Fibroblast of skin of back (primary cell): ENCODE data around the gene ATP6V1B1. TPM values are rescaled to one million over a fixed set of nuclear protein-coding genes. Genes with fewer than 3 reads are reported as not detected.

Experiments used
- DNase-seq: peaks from one replicate; pipeline ENCODE4 v3.0.0-alpha.2; 2013
- polyA plus RNA-seq, 2 experiments: library from polyadenylated mRNA; unstranded; fragments of 120-200 nt; gene quantifications; one replicate each; pipeline ENCODE4 v1.2.1, GENCODE V29; 2013; ENCODE audit not compliant: insufficient read length in 2 of 2

The ATP6V1B1 gene
- 0.41 TPM for polyA plus RNA-seq (2013, experiment 1 of 2; ENCODE audit: insufficient read length)
- not detected for polyA plus RNA-seq (2013, experiment 2 of 2; ENCODE audit: insufficient read length)

GRCh38 chr2:70935468-70936164 lies at the start of gene ATP6V1B1:
ATP6V1B1 (plus strand) TSS chr2:70935900; CDS start chr2:70935955, 55 bp downstream.
- no peak for DNase-seq

GRCh38 chr2:70886541-70886987 lies 49.1 kb upstream of the ATP6V1B1 start:
- no peak for DNase-seq

- no peak for DNase-seq
Measured at GRCh38 chr2:70887208-70887549, 48.5 kb upstream of the ATP6V1B1 start.

GRCh38 chr2:70887550-70888246 lies 48.0 kb upstream of the ATP6V1B1 start:
- DNase-seq, result no peak

- DNase-seq, result no peak
Measured at GRCh38 chr2:70888366-70888922, 47.3 kb upstream of the ATP6V1B1 start.

- no peak for DNase-seq
Measured at GRCh38 chr2:70888923-70889715, 46.6 kb upstream of the ATP6V1B1 start.

- DNase-seq, result no peak
Measured at GRCh38 chr2:70889716-70890037, 46.0 kb upstream of the ATP6V1B1 start.

- DNase-seq, result peak; percentile 24
Measured at GRCh38 chr2:70890469-70891065, 45.1 kb upstream of the ATP6V1B1 start.

GRCh38 chr2:70891572-70892357 lies 43.9 kb upstream of the ATP6V1B1 start:
- no peak for DNase-seq

GRCh38 chr2:70892750-70893149 lies 43.0 kb upstream of the ATP6V1B1 start:
- DNase-seq, result no peak

GRCh38 chr2:70893186-70893585 lies 42.5 kb upstream of the ATP6V1B1 start:
- no peak for DNase-seq

- DNase-seq, result no peak
Measured at GRCh38 chr2:70894765-70895164, 40.9 kb upstream of the ATP6V1B1 start.

- DNase-seq, result no peak
Measured at GRCh38 chr2:70895249-70895648, 40.5 kb upstream of the ATP6V1B1 start.

- no peak for DNase-seq
Measured at GRCh38 chr2:70895998-70896764, 39.5 kb upstream of the ATP6V1B1 start.

- DNase-seq, result no peak
Measured at GRCh38 chr2:70896765-70897202, 38.9 kb upstream of the ATP6V1B1 start.

- no peak for DNase-seq
Measured at GRCh38 chr2:70897203-70897976, 38.3 kb upstream of the ATP6V1B1 start.

GRCh38 chr2:70897977-70898226 lies 37.8 kb upstream of the ATP6V1B1 start:
- no peak for DNase-seq

GRCh38 chr2:70898363-70899240 lies 37.1 kb upstream of the ATP6V1B1 start:
- no peak for DNase-seq
